ENCODE measurements around the gene ONECUT3.
"Not testable (repeated sequence)": the region's sequence is repeated elsewhere in the genome, so short reads cannot be mapped to it uniquely, and the experiment has no call there.

ONECUT3 gene

GRCh38 chr19:1752757-1753728 is at the start of gene ONECUT3:
TSS of gene ONECUT3 (plus strand) at chr19:1753506. CDS start at chr19:1753663, 157 bp downstream.
- DNase-seq (ENCODE audit: low spot score): no peak

- no peak for DNase-seq (ENCODE audit: low spot score)
Measured at GRCh38 chr19:1704339-1704738, 49.0 kb upstream of the ONECUT3 start.

- no peak for DNase-seq (ENCODE audit: low spot score)
Measured at GRCh38 chr19:1705367-1705766, 47.9 kb upstream of the ONECUT3 start.

- not testable (repeated sequence) for DNase-seq (ENCODE audit: low spot score)
Measured at GRCh38 chr19:1706646-1707045, 46.7 kb upstream of the ONECUT3 start.

- no peak for DNase-seq (ENCODE audit: low spot score)
Measured at GRCh38 chr19:1707240-1707639, 46.1 kb upstream of the ONECUT3 start.

GRCh38 chr19:1713170-1713569 is 40.1 kb upstream of the ONECUT3 start:
- DNase-seq (ENCODE audit: low spot score): no peak

GRCh38 chr19:1715540-1715939 is 37.8 kb upstream of the ONECUT3 start:
- DNase-seq (ENCODE audit: low spot score): no peak

GRCh38 chr19:1717200-1717969 is 35.9 kb upstream of the ONECUT3 start:
- no peak for DNase-seq (ENCODE audit: low spot score)

- no peak for DNase-seq (ENCODE audit: low spot score)
Measured at GRCh38 chr19:1717970-1718264, 35.4 kb upstream of the ONECUT3 start.

- DNase-seq (ENCODE audit: low spot score): no peak
Measured at GRCh38 chr19:1718420-1719291, 34.6 kb upstream of the ONECUT3 start.

- no peak for DNase-seq (ENCODE audit: low spot score)
Measured at GRCh38 chr19:1719519-1719918, 33.8 kb upstream of the ONECUT3 start.

- no peak for DNase-seq (ENCODE audit: low spot score)
Measured at GRCh38 chr19:1720237-1720636, 33.1 kb upstream of the ONECUT3 start.

- peak; percentile 92 for DNase-seq (ENCODE audit: low spot score)
Measured at GRCh38 chr19:1725100-1726064, 27.9 kb upstream of the ONECUT3 start.

- no peak for DNase-seq (ENCODE audit: low spot score)
Measured at GRCh38 chr19:1728816-1729567, 24.3 kb upstream of the ONECUT3 start.

- no peak for DNase-seq (ENCODE audit: low spot score)
Measured at GRCh38 chr19:1729568-1729925, 23.8 kb upstream of the ONECUT3 start.

GRCh38 chr19:1730157-1730556 is 23.1 kb upstream of the ONECUT3 start:
- no peak for DNase-seq (ENCODE audit: low spot score)

- DNase-seq (ENCODE audit: low spot score): no peak
Measured at GRCh38 chr19:1734321-1734966, 18.9 kb upstream of the ONECUT3 start.

GRCh38 chr19:1736280-1736679 is 17.0 kb upstream of the ONECUT3 start:
- no peak for DNase-seq (ENCODE audit: low spot score)

GRCh38 chr19:1736927-1737326 is 16.4 kb upstream of the ONECUT3 start:
- no peak for DNase-seq (ENCODE audit: low spot score)

All from HuH-7 (cell line).